HCT116 (cell line): ENCODE measurements around the gene L1CAM.

Experiments
- CEBPB ChIP-seq: IDR thresholded peaks from 2 replicates; pipeline ENCODE4 v1.6.1; 2012; ENCODE audit warnings: low read depth
- EGR1 ChIP-seq: IDR thresholded peaks from 2 replicates; pipeline ENCODE4 v1.6.1; 2012; ENCODE audit warnings: low read depth
- EZH2 ChIP-seq: fragments of 200-600 bp; sonication (generic); IDR thresholded peaks from 2 replicates; pipeline ENCODE4 v1.6.1; 2017; ENCODE audit warnings: antibody characterized with exemption, mixed run types
- EZH2phosphoT487 ChIP-seq: fragments of 200-600 bp; IDR thresholded peaks from 2 replicates; pipeline ENCODE4 v1.6.1; 2018; ENCODE audit warnings: antibody characterized with exemption, borderline replicate concordance
- POLR2A ChIP-seq: IDR thresholded peaks from 2 replicates; pipeline ENCODE4 v1.7.0; 2011; ENCODE audit warnings: borderline replicate concordance; ENCODE audit not compliant: insufficient read depth, insufficient read length; ENCODE audit errors: extremely low read depth
- POLR2AphosphoS5 ChIP-seq: IDR thresholded peaks from 2 replicates; pipeline ENCODE4 v1.6.1; 2011; ENCODE audit warnings: mild to moderate bottlenecking, low read depth, low read length, moderate library complexity
- SIN3A ChIP-seq: IDR thresholded peaks from 2 replicates; pipeline ENCODE4 v1.6.1; 2012; ENCODE audit warnings: low read depth
- ZFX ChIP-seq: fragments of 450-650 bp; IDR thresholded peaks from 2 replicates; pipeline ENCODE4 v1.6.1; 2017
- TF ChIP-seq, protein P1 (sequence below), 3 experiments: fragments of 200-600 bp in 1 of 3; sonication (generic) in 1 of 3; IDR thresholded peaks in 2 of 3; conservative IDR thresholded peaks in 1 of 3; 2 replicates each; pipeline ENCODE4 v1.5.1; 2012 to 2017; ENCODE audit warnings: low read depth in 2 of 3, low read length in 2 of 3, antibody characterized with exemption in 1 of 3, borderline replicate concordance in 1 of 3, control low read depth in 1 of 3, mild to moderate bottlenecking in 1 of 3, mixed read lengths in 1 of 3, mixed run types in 1 of 3, moderate library complexity in 1 of 3; ENCODE audit not compliant: insufficient read depth in 1 of 3
- TF ChIP-seq, protein P2 (sequence below): IDR thresholded peaks from 2 replicates; pipeline ENCODE4 v1.6.1; 2012; ENCODE audit warnings: low read depth

- TF ChIP-seq POLR2AphosphoS5: no peak
- TF ChIP-seq, protein P1, sequence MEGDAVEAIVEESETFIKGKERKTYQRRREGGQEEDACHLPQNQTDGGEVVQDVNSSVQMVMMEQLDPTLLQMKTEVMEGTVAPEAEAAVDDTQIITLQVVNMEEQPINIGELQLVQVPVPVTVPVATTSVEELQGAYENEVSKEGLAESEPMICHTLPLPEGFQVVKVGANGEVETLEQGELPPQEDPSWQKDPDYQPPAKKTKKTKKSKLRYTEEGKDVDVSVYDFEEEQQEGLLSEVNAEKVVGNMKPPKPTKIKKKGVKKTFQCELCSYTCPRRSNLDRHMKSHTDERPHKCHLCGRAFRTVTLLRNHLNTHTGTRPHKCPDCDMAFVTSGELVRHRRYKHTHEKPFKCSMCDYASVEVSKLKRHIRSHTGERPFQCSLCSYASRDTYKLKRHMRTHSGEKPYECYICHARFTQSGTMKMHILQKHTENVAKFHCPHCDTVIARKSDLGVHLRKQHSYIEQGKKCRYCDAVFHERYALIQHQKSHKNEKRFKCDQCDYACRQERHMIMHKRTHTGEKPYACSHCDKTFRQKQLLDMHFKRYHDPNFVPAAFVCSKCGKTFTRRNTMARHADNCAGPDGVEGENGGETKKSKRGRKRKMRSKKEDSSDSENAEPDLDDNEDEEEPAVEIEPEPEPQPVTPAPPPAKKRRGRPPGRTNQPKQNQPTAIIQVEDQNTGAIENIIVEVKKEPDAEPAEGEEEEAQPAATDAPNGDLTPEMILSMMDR (IDR thresholded peaks at IDR 0.05 in 2 of 3, conservative IDR thresholded peaks at IDR 0.05 in 1 of 3; ENCODE audit: borderline replicate concordance in 1 of 3, insufficient read depth in 1 of 3, low read depth in 2 of 3, low read length in 2 of 3): no peak
- TF ChIP-seq POLR2A: no peak
- TF ChIP-seq EZH2phosphoT487: no peak
- no peak for TF ChIP-seq EZH2
- TF ChIP-seq CEBPB: no peak
- no peak for TF ChIP-seq EGR1
- TF ChIP-seq, protein P2, sequence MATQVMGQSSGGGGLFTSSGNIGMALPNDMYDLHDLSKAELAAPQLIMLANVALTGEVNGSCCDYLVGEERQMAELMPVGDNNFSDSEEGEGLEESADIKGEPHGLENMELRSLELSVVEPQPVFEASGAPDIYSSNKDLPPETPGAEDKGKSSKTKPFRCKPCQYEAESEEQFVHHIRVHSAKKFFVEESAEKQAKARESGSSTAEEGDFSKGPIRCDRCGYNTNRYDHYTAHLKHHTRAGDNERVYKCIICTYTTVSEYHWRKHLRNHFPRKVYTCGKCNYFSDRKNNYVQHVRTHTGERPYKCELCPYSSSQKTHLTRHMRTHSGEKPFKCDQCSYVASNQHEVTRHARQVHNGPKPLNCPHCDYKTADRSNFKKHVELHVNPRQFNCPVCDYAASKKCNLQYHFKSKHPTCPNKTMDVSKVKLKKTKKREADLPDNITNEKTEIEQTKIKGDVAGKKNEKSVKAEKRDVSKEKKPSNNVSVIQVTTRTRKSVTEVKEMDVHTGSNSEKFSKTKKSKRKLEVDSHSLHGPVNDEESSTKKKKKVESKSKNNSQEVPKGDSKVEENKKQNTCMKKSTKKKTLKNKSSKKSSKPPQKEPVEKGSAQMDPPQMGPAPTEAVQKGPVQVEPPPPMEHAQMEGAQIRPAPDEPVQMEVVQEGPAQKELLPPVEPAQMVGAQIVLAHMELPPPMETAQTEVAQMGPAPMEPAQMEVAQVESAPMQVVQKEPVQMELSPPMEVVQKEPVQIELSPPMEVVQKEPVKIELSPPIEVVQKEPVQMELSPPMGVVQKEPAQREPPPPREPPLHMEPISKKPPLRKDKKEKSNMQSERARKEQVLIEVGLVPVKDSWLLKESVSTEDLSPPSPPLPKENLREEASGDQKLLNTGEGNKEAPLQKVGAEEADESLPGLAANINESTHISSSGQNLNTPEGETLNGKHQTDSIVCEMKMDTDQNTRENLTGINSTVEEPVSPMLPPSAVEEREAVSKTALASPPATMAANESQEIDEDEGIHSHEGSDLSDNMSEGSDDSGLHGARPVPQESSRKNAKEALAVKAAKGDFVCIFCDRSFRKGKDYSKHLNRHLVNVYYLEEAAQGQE: no peak
- no peak for TF ChIP-seq ZFX
- no peak for TF ChIP-seq SIN3A
Observed at GRCh38 chrX:153814591-153815315, 71.2 kb downstream of the L1CAM start.
